Hepatocyte (in vitro differentiated cells): ENCODE results near the gene KCNQ5. TPM values are rescaled to one million over a fixed set of nuclear protein-coding genes. Genes with fewer than 3 reads are reported as not detected.

Experiments used
- DNase-seq: peaks from one replicate; pipeline ENCODE4 v3.0.0-alpha.2; 2016; ENCODE audit warnings: low spot score
- H2AFZ ChIP-seq: fragments of 200-600 bp; sonication (generic); 2 replicates; pipeline ENCODE4 v1.6.0; 2016; ENCODE audit warnings: antibody characterized with exemption, mild to moderate bottlenecking
- H3K27ac ChIP-seq: fragments of 200-600 bp; sonication (generic); 2 replicates; pipeline ENCODE4 v1.5.1; 2016; ENCODE audit warnings: mild to moderate bottlenecking
- H3K27me3 ChIP-seq: fragments of 200-600 bp; sonication (generic); 2 replicates; pipeline ENCODE4 v1.6.1; 2016
- H3K36me3 ChIP-seq: fragments of 200-600 bp; sonication (generic); replicated peaks from 2 replicates; pipeline ENCODE4 v1.5.1; 2016; ENCODE audit warnings: low read depth; ENCODE audit not compliant: insufficient read depth
- H3K4me1 ChIP-seq: fragments of 200-600 bp; sonication (generic); 2 replicates; pipeline ENCODE4 v1.5.1; 2016; ENCODE audit warnings: mild to moderate bottlenecking, moderate library complexity; ENCODE audit not compliant: insufficient read depth
- H3K4me2 ChIP-seq: fragments of 200-600 bp; sonication (generic); 2 replicates; pipeline ENCODE4 v1.6.0; 2016
- H3K4me3 ChIP-seq: fragments of 200-600 bp; sonication (generic); 2 replicates; pipeline ENCODE4 v1.5.1; 2016; ENCODE audit warnings: mild to moderate bottlenecking
- H3K79me2 ChIP-seq: fragments of 200-600 bp; sonication (generic); 2 replicates; pipeline ENCODE4 v1.6.0; 2017; ENCODE audit warnings: mild to moderate bottlenecking
- H3K9me2 ChIP-seq: fragments of 200-600 bp; sonication (generic); replicated peaks from 2 replicates; pipeline ENCODE4 v1.6.0; 2017; ENCODE audit warnings: mild to moderate bottlenecking; ENCODE audit not compliant: insufficient read depth
- H3K9me3 ChIP-seq: fragments of 200-600 bp; sonication (generic); 2 replicates; pipeline ENCODE4 v1.5.1; 2016; ENCODE audit warnings: low read depth, mild to moderate bottlenecking
- H4K20me1 ChIP-seq: fragments of 200-600 bp; sonication (generic); 2 replicates; pipeline ENCODE4 v1.6.0; 2016; ENCODE audit warnings: mild to moderate bottlenecking; ENCODE audit not compliant: insufficient read depth, poor library complexity, severe bottlenecking
- EZH2 ChIP-seq: fragments of 200-600 bp; sonication (generic); IDR thresholded peaks from 2 replicates; pipeline ENCODE4 v1.6.1; 2016; ENCODE audit warnings: antibody characterized with exemption, mild to moderate bottlenecking, borderline replicate concordance
- EZH2phosphoT487 ChIP-seq: fragments of 200-600 bp; sonication (generic); IDR thresholded peaks from one replicate; pipeline ENCODE4 v1.6.1; 2018; ENCODE audit warnings: antibody characterized with exemption, mild to moderate bottlenecking, low read depth, moderate library complexity; ENCODE audit not compliant: unreplicated experiment, severe bottlenecking
- WGBS: methylation state at CpG from one replicate; pipeline ENCODE4 v1.1.6; 2016; ENCODE audit warnings: low lambda C conversion rate; ENCODE audit errors: missing lambda C conversion rate; 5-methylcytosine and 5-hydroxymethylcytosine counted together
- polyA plus RNA-seq: library from polyadenylated mRNA; unstranded; fragments of >200 nt; fragmentation: Nextera tagmentation; extraction: Ambion mirVana; gene quantifications from 2 replicates; pipeline ENCODE4 v1.2.1, GENCODE V29; 2016
- total RNA-seq: library from RNA; depleted of rRNA; stranded (reverse); fragments of >200 nt; gene quantifications from 2 replicates; pipeline ENCODE4 v1.2.3, GENCODE V29; 2014
- TF ChIP-seq, protein P1 (sequence below): fragments of 200-600 bp; sonication (generic); IDR thresholded peaks from 2 replicates; pipeline ENCODE4 v1.5.1; 2016; ENCODE audit warnings: antibody characterized with exemption, mild to moderate bottlenecking; ENCODE audit not compliant: poor library complexity

The KCNQ5 gene
- total and polyA plus RNA-seq, 2 experiments from 2014 or later, result 1.6 to 2.0 TPM

DNA sequence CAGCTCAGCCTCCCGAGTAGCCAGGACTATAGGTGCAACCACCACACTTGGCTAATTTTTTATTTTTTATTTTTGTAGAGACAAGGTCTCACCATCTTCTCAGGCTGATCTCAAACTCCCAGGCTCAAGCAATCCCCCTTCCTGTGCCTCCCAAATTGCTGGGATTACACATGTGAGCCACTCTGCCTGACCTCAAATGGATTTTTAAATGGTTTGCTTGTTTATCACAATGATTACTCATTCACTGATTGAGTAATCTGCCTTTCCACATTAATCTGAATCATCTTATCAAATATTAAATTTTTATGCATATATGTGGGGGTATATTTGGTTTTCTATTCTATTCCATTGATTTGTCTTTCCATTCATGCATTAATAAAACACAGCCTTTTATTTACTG is 612.9 kb downstream of the KCNQ5 start:
- H3K9me2 ChIP-seq, result no peaks in the 10 kb centered on the region
- no peaks in the 10 kb centered on the region for H3K27me3 ChIP-seq
- TF ChIP-seq EZH2, result no peak
- no peak for TF ChIP-seq EZH2phosphoT487
- TF ChIP-seq, protein P1, sequence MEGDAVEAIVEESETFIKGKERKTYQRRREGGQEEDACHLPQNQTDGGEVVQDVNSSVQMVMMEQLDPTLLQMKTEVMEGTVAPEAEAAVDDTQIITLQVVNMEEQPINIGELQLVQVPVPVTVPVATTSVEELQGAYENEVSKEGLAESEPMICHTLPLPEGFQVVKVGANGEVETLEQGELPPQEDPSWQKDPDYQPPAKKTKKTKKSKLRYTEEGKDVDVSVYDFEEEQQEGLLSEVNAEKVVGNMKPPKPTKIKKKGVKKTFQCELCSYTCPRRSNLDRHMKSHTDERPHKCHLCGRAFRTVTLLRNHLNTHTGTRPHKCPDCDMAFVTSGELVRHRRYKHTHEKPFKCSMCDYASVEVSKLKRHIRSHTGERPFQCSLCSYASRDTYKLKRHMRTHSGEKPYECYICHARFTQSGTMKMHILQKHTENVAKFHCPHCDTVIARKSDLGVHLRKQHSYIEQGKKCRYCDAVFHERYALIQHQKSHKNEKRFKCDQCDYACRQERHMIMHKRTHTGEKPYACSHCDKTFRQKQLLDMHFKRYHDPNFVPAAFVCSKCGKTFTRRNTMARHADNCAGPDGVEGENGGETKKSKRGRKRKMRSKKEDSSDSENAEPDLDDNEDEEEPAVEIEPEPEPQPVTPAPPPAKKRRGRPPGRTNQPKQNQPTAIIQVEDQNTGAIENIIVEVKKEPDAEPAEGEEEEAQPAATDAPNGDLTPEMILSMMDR, result no peak
- no peak overlapping the region for H3K27ac ChIP-seq
- no peaks in the 10 kb centered on the region for H4K20me1 ChIP-seq
- H3K9me3 ChIP-seq, result no peaks in the 10 kb centered on the region
- 89% methylated on average over 1 of the region's 1 CpG for WGBS
- no peak overlapping the region for H3K4me2 ChIP-seq
- H3K4me1 ChIP-seq, result no peaks in the 10 kb centered on the region
- H3K36me3 ChIP-seq, result no peaks in the 10 kb centered on the region
- DNase-seq, result no peak
- H3K4me3 ChIP-seq, result no peak overlapping the region
- no peak overlapping the region for H2AFZ ChIP-seq
- H3K79me2 ChIP-seq, result no peaks in the 10 kb centered on the region

DNA sequence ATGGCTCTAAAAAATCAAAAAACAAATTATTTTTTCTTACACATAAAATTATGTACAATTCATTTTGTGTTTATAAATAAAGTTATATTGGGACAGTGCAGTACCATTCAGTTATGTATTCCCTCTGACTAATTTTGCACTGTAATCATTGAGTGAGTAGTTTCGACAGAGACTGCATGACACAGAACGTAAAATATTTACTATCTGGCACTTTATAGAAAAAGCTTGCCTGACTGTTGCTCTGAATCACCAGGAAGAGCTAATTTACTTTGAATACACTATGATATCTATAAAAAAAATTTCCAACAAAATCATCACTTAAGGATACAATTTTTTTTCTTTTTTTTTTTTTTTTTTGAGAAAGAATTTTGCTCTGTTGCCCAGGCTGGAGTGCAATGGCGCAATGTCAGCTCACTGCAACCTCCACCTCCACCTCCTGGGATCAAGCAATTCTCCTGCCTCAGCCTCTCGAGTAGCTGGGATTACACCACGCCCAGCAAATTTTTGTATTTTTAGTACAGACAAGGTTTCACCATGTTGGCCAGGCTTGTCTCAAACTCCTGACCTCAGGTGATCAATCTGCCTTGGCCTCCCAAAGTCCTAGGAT is 614.4 kb downstream of the KCNQ5 start:
- Histone ChIP-seq H3K79me2 (no peaks in the 10 kb centered on the region), H2AFZ (no peak overlapping the region), H3K27ac (no peak overlapping the region), H3K4me3 (no peak overlapping the region), H3K27me3 (no peaks in the 10 kb centered on the region), H3K36me3 (no peaks in the 10 kb centered on the region), H4K20me1 (no peaks in the 10 kb centered on the region), H3K4me1 (no peaks in the 10 kb centered on the region), H3K4me2 (no peak overlapping the region), H3K9me3 (no peaks in the 10 kb centered on the region), H3K9me2 (no peaks in the 10 kb centered on the region)
- no peak for DNase-seq
- TF ChIP-seq EZH2phosphoT487 (no peak), EZH2 (no peak)
- TF ChIP-seq, protein P1, result no peak
- WGBS, result 89% methylated on average over 5 of the region's 5 CpGs

GRCh38 chr6:73240730-73241129 is 618.9 kb downstream of the KCNQ5 start:
- no peaks in the 10 kb centered on the region for H3K36me3 ChIP-seq
- no peak overlapping the region for H3K4me2 ChIP-seq
- no peaks in the 10 kb centered on the region for H3K9me3 ChIP-seq
- no peaks in the 10 kb centered on the region for H3K4me1 ChIP-seq
- H2AFZ ChIP-seq, result no peak overlapping the region
- H3K27me3 ChIP-seq, result no peaks in the 10 kb centered on the region
- no peak for DNase-seq
- H3K9me2 ChIP-seq, result no peaks in the 10 kb centered on the region
- H3K79me2 ChIP-seq, result no peaks in the 10 kb centered on the region
- H3K4me3 ChIP-seq, result no peak overlapping the region
- no peak overlapping the region for H3K27ac ChIP-seq
- H4K20me1 ChIP-seq, result no peaks in the 10 kb centered on the region
- 95% methylated on average over 4 of the region's 4 CpGs for WGBS
- TF ChIP-seq EZH2phosphoT487 (no peak), EZH2 (no peak)
- TF ChIP-seq, protein P1, result no peak

- H3K4me1 ChIP-seq, result no peaks in the 10 kb centered on the region
- H3K9me2 ChIP-seq, result no peaks in the 10 kb centered on the region
- DNase-seq, result no peak
- TF ChIP-seq, protein P1, result no peak
- TF ChIP-seq EZH2 (no peak), EZH2phosphoT487 (no peak)
- H3K4me2 ChIP-seq, result no peak overlapping the region
- 87% methylated on average over 5 of the region's 5 CpGs for WGBS
- no peaks in the 10 kb centered on the region for H3K27me3 ChIP-seq
- no peak overlapping the region for H3K4me3 ChIP-seq
- H3K79me2 ChIP-seq, result no peaks in the 10 kb centered on the region
- H4K20me1 ChIP-seq, result no peaks in the 10 kb centered on the region
- no peaks in the 10 kb centered on the region for H3K9me3 ChIP-seq
- no peak overlapping the region for H2AFZ ChIP-seq
- no peaks in the 10 kb centered on the region for H3K36me3 ChIP-seq
- H3K27ac ChIP-seq, result no peak overlapping the region
Measured at GRCh38 chr6:73242001-73242400, 620.1 kb downstream of the KCNQ5 start.
